HG03025 (cell line): ENCODE data around the gene C5orf22.
"Not testable (repeated sequence)": the region's sequence is repeated elsewhere in the genome, so short reads cannot be mapped to it uniquely, and the experiment has no call there.

ENCODE experiments used
- ATAC-seq: cut with Tn5 transposase; IDR thresholded peaks from one replicate; pipeline ENCODE4 v1.9.1; 2021; ENCODE audit warnings: mild to moderate bottlenecking, moderate library complexity; ENCODE audit not compliant: unreplicated experiment, low FRiP score

The C5orf22 gene

DNA sequence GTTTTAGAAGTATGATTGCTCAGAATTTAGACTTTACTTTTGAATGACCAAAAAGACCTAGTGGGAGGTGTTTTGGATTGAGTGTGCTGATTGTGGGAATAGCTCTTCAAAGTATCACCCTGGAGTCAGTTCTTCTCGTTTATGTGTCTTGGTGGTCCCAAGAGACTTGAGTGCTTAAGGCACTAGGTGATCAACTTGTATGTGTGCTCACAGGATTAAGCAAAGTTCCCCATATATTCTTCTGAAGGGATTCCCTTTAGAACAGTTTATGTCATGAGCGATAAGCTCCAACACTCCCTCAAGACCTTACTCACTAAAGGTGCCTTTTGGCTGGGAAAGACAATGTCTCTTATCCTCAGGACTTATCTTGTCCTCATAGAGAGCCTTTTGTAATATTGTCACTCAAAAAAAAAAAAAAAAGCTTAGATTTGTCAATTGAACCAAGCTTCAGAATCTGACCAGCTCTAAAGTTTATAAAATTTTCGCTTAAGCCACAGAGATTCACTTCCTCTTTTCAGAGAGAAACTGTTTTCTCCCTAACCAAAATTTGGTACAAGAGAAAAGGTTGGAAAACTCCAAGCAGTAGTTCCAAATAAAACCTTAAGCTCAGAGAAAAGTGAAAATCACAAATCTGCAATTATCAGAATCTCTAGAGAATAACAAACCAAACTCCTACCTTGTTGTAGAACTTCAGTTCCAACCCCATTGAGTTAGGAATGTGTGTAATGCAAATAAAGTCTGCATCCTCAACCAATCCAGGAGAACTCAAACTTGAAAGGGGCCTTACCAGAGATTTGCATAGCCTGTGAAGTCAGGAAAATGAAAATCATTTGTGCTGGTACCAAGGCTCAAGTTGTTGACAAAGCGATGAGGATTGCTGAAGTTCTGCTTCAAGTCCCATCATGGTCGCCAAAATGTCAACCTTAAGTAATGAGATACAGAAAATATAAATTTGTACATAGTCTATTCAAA lies 66.8 kb downstream of the C5orf22 start:
- no peak for ATAC-seq

DNA sequence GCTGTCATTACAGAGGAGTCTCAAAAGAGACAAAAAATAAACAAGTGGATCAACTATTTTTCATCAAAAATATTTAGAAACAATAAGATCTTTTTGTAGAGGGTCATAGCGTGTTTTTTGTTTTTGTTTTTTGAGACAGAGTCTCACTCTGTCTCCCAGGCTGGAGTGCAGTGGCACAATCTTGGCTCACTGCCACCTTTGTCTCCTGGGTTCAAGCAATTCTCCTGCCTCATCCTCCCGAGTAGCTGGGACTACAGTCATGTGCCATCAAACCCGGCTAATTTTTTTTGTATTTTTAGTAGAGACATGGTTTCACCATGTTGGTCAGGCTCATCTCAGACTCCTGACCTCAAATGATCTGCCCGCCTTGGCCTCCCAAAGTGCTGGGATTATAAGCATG lies 70.2 kb downstream of the C5orf22 start:
- not testable (repeated sequence) for ATAC-seq

DNA sequence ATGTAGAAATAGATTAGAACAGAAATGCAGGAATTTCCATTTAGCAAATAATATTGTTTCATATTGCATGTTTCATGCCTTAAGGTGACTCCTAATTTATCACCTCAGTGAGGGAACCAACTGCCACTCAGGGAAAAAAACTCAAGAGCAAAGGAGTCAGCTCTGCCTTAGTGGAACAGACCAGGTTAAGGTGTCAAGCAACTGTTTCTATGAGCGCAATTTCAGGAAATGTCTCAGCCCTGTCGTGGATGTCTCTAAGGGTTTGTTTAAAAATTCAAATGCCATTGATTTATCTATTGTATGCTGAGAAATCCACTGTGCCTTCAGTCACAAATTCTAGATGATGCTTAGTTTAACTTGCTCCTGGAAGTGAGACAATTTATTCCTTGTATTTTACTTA lies 72.1 kb downstream of the C5orf22 start:
- ATAC-seq, result no peak

DNA sequence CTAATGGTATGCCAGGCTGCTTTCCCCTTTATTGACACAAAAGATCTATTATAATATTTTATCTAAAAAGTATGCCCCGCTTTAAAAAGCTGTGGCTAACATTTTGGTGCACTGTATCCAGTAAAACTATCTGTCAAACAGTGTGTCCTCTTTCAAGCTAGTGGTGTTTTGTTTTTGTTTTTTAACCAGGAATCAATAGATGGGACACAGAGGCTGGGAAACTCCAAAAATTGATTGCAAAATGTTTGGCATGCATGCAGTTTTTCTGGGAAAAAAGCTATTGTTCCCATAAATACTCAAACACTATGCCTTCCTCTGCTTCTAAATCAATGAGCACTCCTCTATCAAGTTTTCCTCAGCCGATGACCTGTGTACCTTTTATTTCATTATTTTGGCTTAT lies 72.5 kb downstream of the C5orf22 start:
- ATAC-seq, result no peak
